Measurements from ENCODE around the gene PAQR7.
"Not testable (repeated sequence)": the region's sequence is repeated elsewhere in the genome, so short reads cannot be mapped to it uniquely, and the experiment has no call there.

PAQR7 gene

GRCh38 chr1:25854554-25854953, 21.0 kb downstream of the PAQR7 start:
- H3K4me3 ChIP-seq (ENCODE audit: low read depth, low read length), result no peak overlapping the region
- TF ChIP-seq CTCF (conservative IDR thresholded peaks at IDR 0.05; ENCODE audit: low read depth, low read length), result no peak
- DNase-seq (ENCODE audit: low read depth), result no peak

- DNase-seq (ENCODE audit: low read depth), result no peak
- H3K4me3 ChIP-seq (ENCODE audit: low read depth, low read length), result no peak overlapping the region
- no peak for TF ChIP-seq CTCF (conservative IDR thresholded peaks at IDR 0.05; ENCODE audit: low read depth, low read length)
Observed at GRCh38 chr1:25848531-25848930, 27.0 kb downstream of the PAQR7 start.

GRCh38 chr1:25847929-25848328, 27.6 kb downstream of the PAQR7 start:
- no peak for TF ChIP-seq CTCF (conservative IDR thresholded peaks at IDR 0.05; ENCODE audit: low read depth, low read length)
- no peak for DNase-seq (ENCODE audit: low read depth)
- H3K4me3 ChIP-seq (ENCODE audit: low read depth, low read length), result no peak overlapping the region

GRCh38 chr1:25845664-25846063, 29.8 kb downstream of the PAQR7 start:
- H3K4me3 ChIP-seq (ENCODE audit: low read depth, low read length), result no peak overlapping the region
- no peak for DNase-seq (ENCODE audit: low read depth)
- no peak for TF ChIP-seq CTCF (conservative IDR thresholded peaks at IDR 0.05; ENCODE audit: low read depth, low read length)

GRCh38 chr1:25844536-25845337, 30.8 kb downstream of the PAQR7 start:
- no peak overlapping the region for H3K4me3 ChIP-seq (ENCODE audit: low read depth, low read length)
- TF ChIP-seq CTCF (conservative IDR thresholded peaks at IDR 0.05; ENCODE audit: low read depth, low read length), result no peak
- no peak for DNase-seq (ENCODE audit: low read depth)

- H3K4me3 ChIP-seq (ENCODE audit: low read depth, low read length), result no peak overlapping the region
- no peak for TF ChIP-seq CTCF (conservative IDR thresholded peaks at IDR 0.05; ENCODE audit: low read depth, low read length)
- no peak for DNase-seq (ENCODE audit: low read depth)
Observed at GRCh38 chr1:25843483-25843882, 32.0 kb downstream of the PAQR7 start.

- not testable (repeated sequence) for DNase-seq (ENCODE audit: low read depth); H3K4me3 ChIP-seq (ENCODE audit: low read depth, low read length)
Observed at GRCh38 chr1:25839808-25840207, 35.7 kb downstream of the PAQR7 start.

Data from choroid plexus epithelial cell (primary cell).